HCT116 (cell line): ENCODE results near the gene TAF6. TPM values are rescaled to one million over a fixed set of nuclear protein-coding genes. Genes with fewer than 3 reads are reported as not detected.

Source experiments
- ATAC-seq: fragments of 200-7000 bp; cut with Tn5 transposase; 2 replicates; pipeline ENCODE4 v1.9.1; 2020; ENCODE audit warnings: mild to moderate bottlenecking, moderate library complexity
- BruUV-seq: library from RNA; stranded (reverse); fragments of 400-500 nt; replicated peaks from 2 replicates; lab custom pipeline; 2021; lab: Mats Ljungman, UMichigan
- CTCF ChIA-PET: fragments of 300-600 bp; sonication (Branson Sonifier 250); formaldehyde crosslinking; loops from one replicate; lab custom pipeline; 2021; ENCODE audit warnings: antibody characterized with exemption; lab: Charles Lee
- POLR2A ChIA-PET: fragments of 300-600, 350-600 bp; sonication (Branson Sonifier 250); formaldehyde crosslinking; loops from one replicate; lab custom pipeline; 2021; ENCODE audit warnings: antibody characterized with exemption; lab: Charles Lee
- RAD21 ChIA-PET, 2 experiments: fragments of 300-600 bp; sonication (Branson Sonifier 250); formaldehyde crosslinking; loops; one replicate each; lab custom pipeline; 2023; ENCODE audit warnings: low total read pairs in 2 of 2; ENCODE audit not compliant: uncharacterized antibody in 2 of 2, unreplicated experiment in 2 of 2, low non-redundant PET in 1 of 2; lab: Charles Lee
- DNase-seq: peaks from one replicate; pipeline ENCODE4 v3.0.0-alpha.2; 2010; ENCODE audit warnings: low read depth, low spot score
- H2AFZ ChIP-seq: fragments of 200-600 bp; shearing (Covaris generic), sonication (generic); 2 replicates; pipeline ENCODE4 v1.6.1; 2017; ENCODE audit warnings: low read depth, mixed run types, mixed read lengths, antibody characterized with exemption, low read length; ENCODE audit not compliant: poor library complexity, severe bottlenecking
- H3K27ac ChIP-seq: 2 replicates; pipeline ENCODE4 v1.5.1; 2012; ENCODE audit warnings: low read depth, low read length
- H3K27me3 ChIP-seq: fragments of 200-600 bp; sonication (generic); 2 replicates; pipeline ENCODE4 v1.6.1; 2016; ENCODE audit warnings: mixed run types, low read length, mixed read lengths; ENCODE audit not compliant: insufficient read depth
- H3K36me3 ChIP-seq, 2 experiments: fragments of 200-500 bp in 1 of 2; fragments of 200-600 bp in 1 of 2; sonication (Bioruptor generic) in 1 of 2; sonication (generic) in 1 of 2; 2 replicates each; pipeline versions ENCODE4 v1.5.1 to v1.6.1; 2014 to 2016; ENCODE audit warnings: low read length in 2 of 2, inconsistent platforms in 1 of 2, mixed read lengths in 1 of 2, mixed run types in 1 of 2; ENCODE audit not compliant: insufficient read depth in 2 of 2, control insufficient read depth in 1 of 2
- H3K4me1 ChIP-seq, 2 experiments: fragments of 200-600 bp in 1 of 2; sonication (generic) in 1 of 2; 2 replicates each; pipeline versions ENCODE4 v1.5.1 to v1.6.1; 2012 to 2017; ENCODE audit warnings: low read length in 2 of 2, inconsistent platforms in 1 of 2, mild to moderate bottlenecking in 1 of 2, mixed read lengths in 1 of 2, mixed run types in 1 of 2, moderate library complexity in 1 of 2; ENCODE audit not compliant: insufficient read depth in 2 of 2, control insufficient read depth in 1 of 2
- H3K4me2 ChIP-seq: fragments of 200-600 bp; sonication (generic); 2 replicates; pipeline ENCODE4 v1.6.1; 2017; ENCODE audit warnings: mixed run types, low read length, mixed read lengths
- H3K4me3 ChIP-seq, 2 experiments: fragments of 200-600 bp in 1 of 2; sonication (generic) in 1 of 2; replicated peaks in 1 of 2; 2 replicates each; pipeline ENCODE4 v1.5.1; 2011 to 2016; ENCODE audit warnings: low read length in 2 of 2, control low read depth in 1 of 2, low read depth in 1 of 2, mild to moderate bottlenecking in 1 of 2, mixed read lengths in 1 of 2, mixed run types in 1 of 2
- H3K79me2 ChIP-seq: fragments of 200-600 bp; sonication (generic); 2 replicates; pipeline ENCODE4 v1.6.1; 2017; ENCODE audit warnings: mild to moderate bottlenecking, mixed run types, low read length, moderate library complexity, mixed read lengths; ENCODE audit not compliant: insufficient read depth
- H3K9ac ChIP-seq: fragments of 200-600 bp; sonication (generic); 2 replicates; pipeline ENCODE4 v1.6.1; 2016; ENCODE audit warnings: low read length, mixed read lengths
- H3K9me2 ChIP-seq: fragments of 200-600 bp; sonication (generic), shearing (Covaris generic); 2 replicates; pipeline ENCODE4 v1.6.1; 2017; ENCODE audit warnings: mixed run types, mild to moderate bottlenecking, moderate library complexity; ENCODE audit not compliant: insufficient read depth
- H3K9me3 ChIP-seq, 2 experiments: fragments of 200-500 bp in 1 of 2; fragments of 200-600 bp in 1 of 2; sonication (Bioruptor generic) in 1 of 2; sonication (generic) in 1 of 2; 2 replicates each; pipeline ENCODE4 v1.6.1; 2014 to 2017; ENCODE audit warnings: low read length in 2 of 2, mixed read lengths in 2 of 2, inconsistent platforms in 1 of 2, low read depth in 1 of 2, mild to moderate bottlenecking in 1 of 2, mixed run types in 1 of 2, moderate library complexity in 1 of 2; ENCODE audit not compliant: control insufficient read depth in 1 of 2, insufficient read depth in 1 of 2
- H4K20me1 ChIP-seq: fragments of 200-600 bp; sonication (generic), shearing (Covaris generic); 2 replicates; pipeline ENCODE4 v1.6.1; 2017; ENCODE audit warnings: mixed run types, mild to moderate bottlenecking, moderate library complexity; ENCODE audit not compliant: insufficient read depth
- ATF3 ChIP-seq: IDR thresholded peaks from 2 replicates; pipeline ENCODE4 v1.6.1; 2012
- CBX3 ChIP-seq: IDR thresholded peaks from 2 replicates; pipeline ENCODE4 v1.6.1; 2012; ENCODE audit warnings: low read depth
- CEBPB ChIP-seq: IDR thresholded peaks from 2 replicates; pipeline ENCODE4 v1.6.1; 2012; ENCODE audit warnings: low read depth
- EGR1 ChIP-seq: IDR thresholded peaks from 2 replicates; pipeline ENCODE4 v1.6.1; 2012; ENCODE audit warnings: low read depth
- EZH2phosphoT487 ChIP-seq: fragments of 200-600 bp; IDR thresholded peaks from 2 replicates; pipeline ENCODE4 v1.6.1; 2018; ENCODE audit warnings: antibody characterized with exemption, borderline replicate concordance
- JUND ChIP-seq: IDR thresholded peaks from 2 replicates; pipeline ENCODE4 v1.6.1; 2012
- POLR2A ChIP-seq: IDR thresholded peaks from 2 replicates; pipeline ENCODE4 v1.7.0; 2011; ENCODE audit warnings: borderline replicate concordance; ENCODE audit not compliant: insufficient read depth, insufficient read length; ENCODE audit errors: extremely low read depth
- RAD21 ChIP-seq: IDR thresholded peaks from 2 replicates; pipeline ENCODE4 v1.6.1; 2012; ENCODE audit warnings: low read depth, mild to moderate bottlenecking
- SIN3A ChIP-seq: IDR thresholded peaks from 2 replicates; pipeline ENCODE4 v1.6.1; 2012; ENCODE audit warnings: low read depth
- SP1 ChIP-seq: IDR thresholded peaks from 2 replicates; pipeline ENCODE4 v1.6.1; 2012; ENCODE audit warnings: low read depth
- YY1 ChIP-seq: IDR thresholded peaks from 2 replicates; pipeline ENCODE4 v1.6.1; 2011; ENCODE audit warnings: low read length, low read depth, moderate library complexity, mild to moderate bottlenecking; ENCODE audit not compliant: insufficient replicate concordance; ENCODE audit errors: extremely low read depth
- ZFX ChIP-seq: fragments of 450-650 bp; IDR thresholded peaks from 2 replicates; pipeline ENCODE4 v1.6.1; 2017
- intact Hi-C: fragments of 100-400 bp; cut with micrococcal nuclease; formaldehyde crosslinking; loops from 2 replicates; pipeline ENCODE4 v1.10.0; 2022
- total RNA-seq: library from RNA; stranded (reverse); gene quantifications from one replicate; pipeline ENCODE4 v1.2.1, GENCODE V29; 2021; ENCODE audit not compliant: unreplicated experiment

TAF6 gene
- total RNA-seq, 1 experiment from 2014 or later = 67.4 TPM

GRCh38 chr7:100155553-100156317 lies 36.6 kb upstream of the TAF6 start:
- Histone ChIP-seq H3K79me2 (peaks cover 29% of the 10 kb centered on the region), H3K9ac (no peak overlapping the region)
- RAD21 ChIA-PET = no interaction called here

More at GRCh38 chr7:100155553-100156317, 36.6 kb upstream of the TAF6 start:
- ChIA-PET POLR2A (no interaction called here), CTCF (no interaction called here)
- BruUV-seq = no TSS peak
- Histone ChIP-seq H3K27ac (peak overlapping the region; percentile 91; the same call in 1 of the 2 replicates), H3K4me2 (no peak overlapping the region), H3K9me3 (no peaks in the 10 kb centered on the region), H3K4me3 (no peak overlapping the region), H3K4me1 (peaks cover 12 to 22% of the 10 kb centered on the region in 2 experiments), H3K9me2 (no peaks in the 10 kb centered on the region), H4K20me1 (no peaks in the 10 kb centered on the region), H3K27me3 (no peaks in the 10 kb centered on the region), H3K36me3 (peaks cover 14 to 16% of the 10 kb centered on the region in 2 experiments; a peak in 3 of 4 replicates), H2AFZ (no peak overlapping the region)
- ATAC-seq (no peak), DNase-seq (no peak)
- TF ChIP-seq ATF3 (no peak), ZFX (no peak), POLR2A (no peak), SIN3A (no peak), SP1 (no peak), RAD21 (no peak), CEBPB (no peak), CBX3 (no peak), EZH2phosphoT487 (no peak), JUND (no peak), EGR1 (no peak), YY1 (no peak)
- intact Hi-C loops = no loop called here
